ENCODE results near the gene AURKA. TPM values are rescaled to one million over a fixed set of nuclear protein-coding genes. Genes with fewer than 3 reads are reported as not detected.
A peak's percentile ranks its signal among the peaks of the same experiment; 100 is the strongest.

Gene AURKA
- 10 to 100 TPM; 14.8 to 16.1 (median 15.1) TPM for polyA plus RNA-seq (ENCODE audit: insufficient read length in 4 of 4)

- peak; percentile 97 to 99 (median 98) for DNase-seq (ENCODE audit: low read depth in 4 of 4, low spot score in 2 of 4)
Measured at GRCh38 chr20:56392132-56392880, at the start of gene AURKA, which contains the start of gene CSTF1. AURKA (minus strand) TSS chr20:56392215; CDS start chr20:56388197, 4,018 bp downstream. CSTF1 (plus strand) TSS chr20:56392645; CDS start chr20:56395553, 2,908 bp downstream.

- no peak for DNase-seq (ENCODE audit: low read depth in 4 of 4, low spot score in 2 of 4)
Measured at GRCh38 chr20:56440346-56441007, 48.5 kb upstream of the AURKA start.

GRCh38 chr20:56439771-56440291 lies 47.8 kb upstream of the AURKA start:
- peak in 2 of 4 donors; percentile 24 to 33 for DNase-seq (ENCODE audit: low read depth in 4 of 4, low spot score in 2 of 4)

- DNase-seq (ENCODE audit: low read depth in 4 of 4, low spot score in 2 of 4), result no peak
Measured at GRCh38 chr20:56438284-56438683, 46.3 kb upstream of the AURKA start.

- DNase-seq (ENCODE audit: low read depth in 4 of 4, low spot score in 2 of 4), result no peak
Measured at GRCh38 chr20:56437196-56437960, 45.4 kb upstream of the AURKA start.

GRCh38 chr20:56433880-56434255 lies 41.9 kb upstream of the AURKA start:
- DNase-seq (ENCODE audit: low read depth in 4 of 4, low spot score in 2 of 4), result no peak

GRCh38 chr20:56433221-56433879 lies 41.3 kb upstream of the AURKA start:
- DNase-seq (ENCODE audit: low read depth in 4 of 4, low spot score in 2 of 4), result no peak

- no peak for DNase-seq (ENCODE audit: low read depth in 4 of 4, low spot score in 2 of 4)
Measured at GRCh38 chr20:56431471-56431870, 39.5 kb upstream of the AURKA start.

GRCh38 chr20:56430957-56431356 lies 38.9 kb upstream of the AURKA start:
- no peak for DNase-seq (ENCODE audit: low read depth in 4 of 4, low spot score in 2 of 4)

GRCh38 chr20:56430461-56430860 lies 38.4 kb upstream of the AURKA start:
- no peak for DNase-seq (ENCODE audit: low read depth in 4 of 4, low spot score in 2 of 4)

GRCh38 chr20:56429941-56430340 lies 37.9 kb upstream of the AURKA start:
- no peak for DNase-seq (ENCODE audit: low read depth in 4 of 4, low spot score in 2 of 4)

GRCh38 chr20:56429502-56429901 lies 37.5 kb upstream of the AURKA start:
- DNase-seq (ENCODE audit: low read depth in 4 of 4, low spot score in 2 of 4), result no peak

GRCh38 chr20:56428881-56429280 lies 36.9 kb upstream of the AURKA start:
- no peak for DNase-seq (ENCODE audit: low read depth in 4 of 4, low spot score in 2 of 4)

- DNase-seq (ENCODE audit: low read depth in 4 of 4, low spot score in 2 of 4), result no peak
Measured at GRCh38 chr20:56428410-56428809, 36.4 kb upstream of the AURKA start.

GRCh38 chr20:56427797-56428196 lies 35.8 kb upstream of the AURKA start:
- no peak for DNase-seq (ENCODE audit: low read depth in 4 of 4, low spot score in 2 of 4)

GRCh38 chr20:56426926-56427325 lies 34.9 kb upstream of the AURKA start:
- DNase-seq (ENCODE audit: low read depth in 4 of 4, low spot score in 2 of 4), result no peak

- no peak for DNase-seq (ENCODE audit: low read depth in 4 of 4, low spot score in 2 of 4)
Measured at GRCh38 chr20:56426026-56426425, 34.0 kb upstream of the AURKA start.

- DNase-seq (ENCODE audit: low read depth in 4 of 4, low spot score in 2 of 4), result no peak
Measured at GRCh38 chr20:56424931-56425330, 32.9 kb upstream of the AURKA start.

GRCh38 chr20:56423886-56424285 lies 31.9 kb upstream of the AURKA start:
- no peak for DNase-seq (ENCODE audit: low read depth in 4 of 4, low spot score in 2 of 4)

GRCh38 chr20:56423211-56423610 lies 31.2 kb upstream of the AURKA start:
- no peak for DNase-seq (ENCODE audit: low read depth in 4 of 4, low spot score in 2 of 4)

GRCh38 chr20:56422824-56423189 lies 30.8 kb upstream of the AURKA start:
- DNase-seq (ENCODE audit: low read depth in 4 of 4, low spot score in 2 of 4), result no peak

Measured in left renal cortex interstitium (tissue), 4 donors.